Astrocyte of the spinal cord (primary cell): ENCODE results near the gene PAPSS2.
"Not testable (repeated sequence)": the region's sequence is repeated elsewhere in the genome, so short reads cannot be mapped to it uniquely, and the experiment has no call there.

Source experiments
- DNase-seq: peaks from one replicate; pipeline ENCODE4 v3.0.0; 2011; ENCODE audit warnings: low read depth, low spot score
- H3K4me3 ChIP-seq: 2 replicates; pipeline ENCODE4 v1.5.1; 2011; ENCODE audit warnings: low read depth, mild to moderate bottlenecking, low read length, moderate library complexity
- CTCF ChIP-seq: IDR thresholded peaks from 2 replicates; pipeline ENCODE4 v1.5.1; 2012; ENCODE audit warnings: low read depth, mild to moderate bottlenecking, low read length, inconsistent platforms
- in situ Hi-C: cut with HindIII; loops from 2 replicates; pipeline ENCODE4 v1.10.0; 2017; ENCODE audit warnings: low sequenced_read_pairs

Gene PAPSS2

GRCh38 chr10:87739703-87740102 lies 80.0 kb downstream of the PAPSS2 start:
- no peak for DNase-seq
- no peak overlapping the region for H3K4me3 ChIP-seq
- no peak for TF ChIP-seq CTCF
- in situ Hi-C loops, result no loop called here

- DNase-seq, result no peak
- no peak for TF ChIP-seq CTCF
- in situ Hi-C loops, result no loop called here
- no peak overlapping the region for H3K4me3 ChIP-seq
Observed at GRCh38 chr10:87740254-87740655, 80.6 kb downstream of the PAPSS2 start.

- DNase-seq, in situ Hi-C loops, H3K4me3 ChIP-seq: not testable (repeated sequence)
Observed at GRCh38 chr10:87742992-87743610, 83.4 kb downstream of the PAPSS2 start.

GRCh38 chr10:87744606-87745005 lies 84.9 kb downstream of the PAPSS2 start:
- no peak overlapping the region for H3K4me3 ChIP-seq
- in situ Hi-C loops, result no loop called here
- no peak for TF ChIP-seq CTCF
- DNase-seq, result no peak

- DNase-seq, result no peak
- TF ChIP-seq CTCF, result no peak
- H3K4me3 ChIP-seq, result no peak overlapping the region
- in situ Hi-C loops, result no loop called here
Observed at GRCh38 chr10:87746911-87747310, 87.2 kb downstream of the PAPSS2 start.

- DNase-seq, in situ Hi-C loops: not testable (repeated sequence)
Observed at GRCh38 chr10:87748244-87748643, 88.6 kb downstream of the PAPSS2 start.

GRCh38 chr10:87750001-87750671 lies 90.5 kb downstream of the PAPSS2 start:
- TF ChIP-seq CTCF, result no peak
- in situ Hi-C loops, result no loop called here
- DNase-seq, result peak; percentile 69
- no peak overlapping the region for H3K4me3 ChIP-seq

More at GRCh38 chr10:87748244-87748643, 88.6 kb downstream of the PAPSS2 start:
- not testable (repeated sequence) for H3K4me3 ChIP-seq
